H1 (cell line): ENCODE data around the gene SCGB1C2. TPM values are rescaled to one million over a fixed set of nuclear protein-coding genes. Genes with fewer than 3 reads are reported as not detected.

Experiments used
- CBX5 ChIP-seq: fragments of 300-800, 300-1000 bp; sonication (generic); IDR thresholded peaks from 2 replicates; pipeline ENCODE4 v1.7.1; 2016; ENCODE audit warnings: antibody characterized with exemption, low read length, low read depth
- SP2 ChIP-seq: IDR thresholded peaks from 2 replicates; pipeline ENCODE4 v1.6.1; 2012; ENCODE audit warnings: mild to moderate bottlenecking, low read length, inconsistent platforms
- polyA plus RNA-seq, 7 experiments: library from polyadenylated mRNA; depleted of rRNA in 3 of 7; stranded (reverse) in 5 of 7; unstranded in 2 of 7; fragments of >200 nt in 5 of 7; fragments of 200-250 nt in 2 of 7; gene quantifications; 1 replicate in 5 of 7; 2 replicates in 1 of 7; 4 replicates in 1 of 7; pipeline versions ENCODE4 v1.2.1 to v1.2.3, GENCODE V29; 2011 to 2013; ENCODE audit warnings: missing spikeins in 2 of 7, mixed read lengths in 2 of 7
- total RNA-seq: library from RNA; stranded (reverse); fragmentation: NEBNext Ultra II Directional; extraction: Animal tissue kit (Norgen Biotek cat#: 25700); gene quantifications from 2 replicates; pipeline ENCODE4 v1.2.1, GENCODE V29; 2021

Gene SCGB1C2
- total and polyA plus RNA-seq, 2 of the 8 experiments (the other 6 are each of a cell fraction or from before 2014, with no cell fraction given), result not detected

DNA sequence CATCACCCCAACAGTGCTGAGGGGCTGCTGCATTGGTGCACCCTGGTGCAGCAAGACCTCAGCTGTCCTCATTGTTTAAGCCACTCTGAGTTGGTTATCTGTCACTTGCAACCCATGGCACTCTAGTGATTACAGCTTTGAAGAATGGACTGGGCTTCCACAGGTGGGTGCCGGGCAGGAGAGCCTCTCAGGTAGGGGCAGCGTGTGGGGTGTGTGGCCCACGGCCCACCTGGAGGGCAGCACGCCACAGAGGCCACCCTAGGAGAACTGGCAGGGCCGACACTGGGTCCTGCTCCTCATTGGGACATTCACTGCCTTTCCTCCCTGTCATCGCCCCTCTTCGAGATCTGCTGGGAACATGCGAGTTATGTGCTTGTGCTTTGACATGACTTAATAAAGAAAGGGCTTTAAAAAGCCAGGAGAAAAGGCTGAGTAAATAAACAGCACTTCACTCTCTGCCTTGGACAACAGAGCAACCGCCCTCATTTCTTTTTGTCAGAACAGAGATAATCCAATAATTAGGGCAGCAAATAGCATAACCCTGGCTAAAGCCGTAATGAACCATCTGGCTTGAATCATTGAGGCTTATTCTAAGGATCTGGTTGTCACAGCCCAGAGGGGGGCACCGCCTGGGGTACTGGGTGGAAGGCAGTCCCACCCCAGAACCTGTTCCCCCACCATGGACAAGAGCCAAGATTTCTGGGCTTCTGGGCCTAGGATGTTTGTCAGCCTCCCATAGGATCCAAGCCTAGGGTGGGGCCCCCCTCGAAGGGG is 41.1 kb downstream of the SCGB1C2 start (continued):
- TF ChIP-seq CBX5, result no peak
- no peak for TF ChIP-seq SP2
